ENCODE data around the gene MYOZ3. TPM values are rescaled to one million over a fixed set of nuclear protein-coding genes. Genes with fewer than 3 reads are reported as not detected.

MYOZ3 gene
- total RNA-seq, 1 experiment from 2014 or later = 0.10 TPM

DNA sequence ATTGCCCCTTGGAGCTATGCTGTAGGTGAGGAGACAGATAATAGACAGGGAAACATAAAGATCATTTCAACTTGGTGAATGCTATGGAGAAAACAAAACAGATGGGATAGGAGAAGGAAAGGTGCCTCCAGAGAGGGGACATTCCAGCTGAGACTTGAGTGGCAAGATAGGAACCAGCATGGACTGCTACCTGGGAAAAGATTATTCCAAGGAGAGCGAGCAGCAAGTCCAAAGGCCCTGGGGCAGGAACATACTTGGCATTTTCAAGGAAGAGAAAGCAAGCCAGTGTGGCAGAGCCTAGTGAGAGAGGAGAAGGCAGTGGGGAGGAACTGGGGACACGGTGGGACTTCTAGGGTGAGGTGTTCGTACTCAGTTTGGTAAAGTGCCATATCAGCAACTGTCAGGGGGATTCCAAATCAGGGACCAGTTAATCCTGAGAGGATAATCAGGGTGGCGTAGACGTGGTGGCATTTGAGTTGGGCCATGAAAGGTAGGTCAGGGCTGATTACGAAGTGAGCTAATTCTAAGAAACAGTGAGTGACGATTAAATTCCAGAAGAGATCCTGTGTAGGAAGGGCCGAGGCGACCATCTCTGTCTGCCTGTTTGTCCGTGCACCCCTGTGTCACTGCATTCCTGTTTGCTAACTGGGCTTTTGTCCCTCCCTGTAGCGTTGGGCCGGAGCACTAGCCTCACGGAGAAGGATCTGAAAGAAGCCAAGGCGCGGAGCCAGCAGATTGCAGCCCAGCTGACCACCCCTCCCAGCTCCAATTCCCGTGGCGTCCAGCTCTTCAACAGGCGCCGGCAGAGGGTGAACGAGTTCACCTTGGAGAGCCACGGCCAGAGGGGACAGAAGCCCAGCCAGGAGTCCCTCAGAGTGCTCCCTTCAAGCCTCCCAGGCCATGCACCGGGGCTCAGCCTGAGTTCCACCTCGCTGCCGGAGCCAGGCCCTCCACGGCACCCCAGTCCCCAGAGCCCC, 13.5 kb upstream of the MYOZ3 start (continued):
- TF ChIP-seq ZNF274 (IDR thresholded peaks at IDR 0.05; ENCODE audit: low read depth, low read length) (no peak), EGR1 (IDR thresholded peaks at IDR 0.05; ENCODE audit: low read depth) (no peak)

DNA sequence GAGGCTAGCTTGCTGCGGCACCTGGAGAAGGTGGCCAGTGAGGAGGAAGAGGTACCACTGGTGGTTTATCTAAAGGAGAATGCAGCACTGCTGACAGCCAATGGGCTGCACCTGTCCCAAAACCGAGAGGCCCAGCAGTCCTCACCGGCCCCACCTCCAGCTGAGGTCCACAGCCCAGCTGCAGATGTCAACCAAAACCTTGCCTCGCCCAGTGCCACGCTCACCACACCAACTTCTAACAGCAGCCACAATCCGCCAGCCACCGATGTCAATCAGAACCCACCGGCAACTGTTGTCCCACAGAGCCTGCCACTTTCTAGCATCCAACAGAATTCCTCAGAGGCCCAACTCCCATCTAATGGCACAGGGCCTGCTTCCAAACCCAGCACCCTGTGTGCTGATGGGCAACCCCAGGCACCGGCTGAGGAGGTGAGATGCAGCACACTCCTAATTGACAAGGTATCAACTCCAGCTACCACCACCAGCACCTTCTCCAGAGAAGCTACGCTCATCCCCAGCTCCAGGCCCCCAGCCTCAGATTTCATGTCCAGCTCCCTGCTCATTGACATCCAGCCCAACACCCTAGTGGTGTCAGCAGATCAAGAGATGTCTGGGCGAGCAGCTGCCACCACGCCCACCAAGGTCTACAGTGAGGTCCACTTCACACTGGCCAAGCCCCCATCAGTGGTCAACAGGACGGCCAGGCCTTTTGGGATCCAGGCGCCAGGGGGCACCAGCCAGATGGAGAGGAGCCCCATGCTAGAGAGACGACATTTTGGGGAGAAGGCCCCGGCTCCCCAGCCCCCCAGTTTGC, 12.6 kb upstream of the MYOZ3 start:
- ChIA-PET CTCF (no interaction called here), POLR2A (no interaction called here), RAD21 (ENCODE audit: low non-redundant PET in 1 of 2, low total read pairs in 2 of 2, uncharacterized antibody in 2 of 2, unreplicated experiment in 2 of 2) (no interaction called here)
- Histone ChIP-seq H4K20me1 (ENCODE audit: insufficient read depth) (no peaks in the 10 kb centered on the region), H2AFZ (ENCODE audit: low read depth, low read length, poor library complexity, severe bottlenecking) (no peak overlapping the region), H3K4me1 (ENCODE audit: control insufficient read depth in 1 of 2, insufficient read depth in 2 of 2, low read length in 2 of 2) (peaks cover 17 to 22% of the 10 kb centered on the region in 2 experiments), H3K4me3 (replicated peaks in 1 of 2; ENCODE audit: low read depth in 1 of 2, low read length in 2 of 2) (no peak overlapping the region), H3K9me2 (ENCODE audit: insufficient read depth) (no peaks in the 10 kb centered on the region), H3K36me3 (ENCODE audit: control insufficient read depth in 1 of 2, insufficient read depth in 2 of 2, low read length in 2 of 2) (no peaks in the 10 kb centered on the region), H3K9ac (ENCODE audit: low read length) (no peak overlapping the region), H3K4me2 (ENCODE audit: low read length) (no peak overlapping the region), H3K79me2 (ENCODE audit: insufficient read depth, low read length) (no peaks in the 10 kb centered on the region), H3K9me3 (ENCODE audit: control insufficient read depth in 1 of 2, insufficient read depth in 1 of 2, low read depth in 1 of 2, low read length in 2 of 2) (no peaks in the 10 kb centered on the region), H3K27me3 (ENCODE audit: insufficient read depth, low read length) (no peaks in the 10 kb centered on the region), H3K27ac (ENCODE audit: low read depth, low read length) (no peak overlapping the region)
- TF ChIP-seq SP1 (IDR thresholded peaks at IDR 0.05; ENCODE audit: low read depth) (no peak), ZFX (IDR thresholded peaks at IDR 0.05) (no peak)
- intact Hi-C loops (cut with micrococcal nuclease) = no loop called here
- BruUV-seq (replicated peaks) = no TSS peak
- DNase-seq (ENCODE audit: low read depth, low spot score) (no peak), ATAC-seq (no peak)

All from HCT116 (cell line).